ENCODE results near the gene NR3C1. TPM values are rescaled to one million over a fixed set of nuclear protein-coding genes. Genes with fewer than 3 reads are reported as not detected.

NR3C1 gene
- total RNA-seq, 1 donor: 168 TPM

DNA sequence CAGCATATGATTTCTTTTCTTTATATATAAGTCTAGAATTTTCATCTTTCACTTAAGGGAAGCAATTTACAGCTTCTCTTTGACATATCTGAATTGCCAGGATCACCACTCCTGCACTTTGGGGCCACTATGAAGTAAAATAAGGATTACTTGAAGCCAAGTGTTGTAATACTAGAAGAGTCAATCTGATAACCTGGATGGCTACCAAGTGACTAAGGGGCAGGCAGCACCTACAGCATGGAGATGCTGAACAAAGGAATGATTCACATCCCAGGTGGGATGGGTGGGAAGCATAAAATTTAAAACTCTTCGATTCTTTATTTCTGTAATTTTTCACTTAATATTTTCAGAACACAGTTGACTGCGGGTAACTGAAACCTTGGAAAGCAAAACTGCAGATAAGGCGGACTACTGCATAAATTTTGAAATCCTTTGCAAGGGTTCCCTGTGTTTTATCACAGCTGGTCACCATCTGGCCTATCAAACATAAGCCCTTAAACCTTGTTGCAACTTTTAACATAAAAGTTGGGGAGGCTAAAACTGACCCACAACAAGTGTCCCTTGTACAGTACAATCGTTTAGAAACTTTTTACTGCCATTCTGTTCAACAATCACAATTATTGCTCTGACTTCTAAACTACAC is 31.2 kb downstream of the NR3C1 start:
- Histone ChIP-seq H3K4me1 (ENCODE audit: insufficient read depth, low read length) (peaks cover 8% of the 10 kb centered on the region), H3K9me3 (ENCODE audit: low read depth, low read length) (no peaks in the 10 kb centered on the region), H3K4me3 (ENCODE audit: low read length) (no peak overlapping the region), H3K27me3 (ENCODE audit: insufficient read depth, low read length) (no peaks in the 10 kb centered on the region)

GRCh38 chr5:143370440-143370839 is 33.0 kb downstream of the NR3C1 start:
- no peak overlapping the region for H3K4me3 ChIP-seq (ENCODE audit: low read length)
- peaks cover 9% of the 10 kb centered on the region for H3K4me1 ChIP-seq (ENCODE audit: insufficient read depth, low read length)
- H3K9me3 ChIP-seq (ENCODE audit: low read depth, low read length): no peaks in the 10 kb centered on the region
- no peaks in the 10 kb centered on the region for H3K27me3 ChIP-seq (ENCODE audit: insufficient read depth, low read length)

DNA sequence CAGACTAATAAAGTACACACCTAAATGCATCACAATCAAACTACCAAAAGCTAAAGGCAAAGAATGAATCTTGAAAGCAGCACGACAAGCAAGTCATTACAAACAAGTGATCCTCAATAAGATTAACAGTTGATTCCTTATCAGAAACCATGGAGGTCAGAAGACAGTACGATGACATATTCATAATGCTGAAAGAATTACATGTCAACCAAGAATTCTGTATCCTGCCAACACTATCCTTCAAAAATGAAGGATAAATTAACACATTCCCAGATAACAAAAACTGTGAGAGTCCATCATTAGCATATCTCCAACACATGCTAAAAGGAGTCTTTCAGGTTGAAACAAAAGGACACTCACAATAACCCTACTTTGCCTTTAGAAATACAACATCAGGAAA is 39.4 kb downstream of the NR3C1 start:
- no peak overlapping the region for H3K4me3 ChIP-seq (ENCODE audit: low read length)
- peaks cover 4% of the 10 kb centered on the region for H3K9me3 ChIP-seq (ENCODE audit: low read depth, low read length)
- no peaks in the 10 kb centered on the region for H3K27me3 ChIP-seq (ENCODE audit: insufficient read depth, low read length)
- peaks cover 34% of the 10 kb centered on the region for H3K4me1 ChIP-seq (ENCODE audit: insufficient read depth, low read length)

- Histone ChIP-seq H3K9me3 (ENCODE audit: low read depth, low read length) (peaks cover 4% of the 10 kb centered on the region), H3K4me1 (ENCODE audit: insufficient read depth, low read length) (peaks cover 31% of the 10 kb centered on the region), H3K4me3 (ENCODE audit: low read length) (no peak overlapping the region), H3K27me3 (ENCODE audit: insufficient read depth, low read length) (no peaks in the 10 kb centered on the region)
These were observed 40.7 kb downstream of the NR3C1 start for GRCh38 chr5:143362664-143363227.

GRCh38 chr5:143361438-143361837 is 42.0 kb downstream of the NR3C1 start:
- peaks cover 4% of the 10 kb centered on the region for H3K9me3 ChIP-seq (ENCODE audit: low read depth, low read length)
- H3K4me3 ChIP-seq (ENCODE audit: low read length): no peak overlapping the region
- peaks cover 31% of the 10 kb centered on the region for H3K4me1 ChIP-seq (ENCODE audit: insufficient read depth, low read length)
- no peaks in the 10 kb centered on the region for H3K27me3 ChIP-seq (ENCODE audit: insufficient read depth, low read length)

GRCh38 chr5:143360755-143361154 is 42.7 kb downstream of the NR3C1 start:
- peaks cover 4% of the 10 kb centered on the region for H3K9me3 ChIP-seq (ENCODE audit: low read depth, low read length)
- no peaks in the 10 kb centered on the region for H3K27me3 ChIP-seq (ENCODE audit: insufficient read depth, low read length)
- no peak overlapping the region for H3K4me3 ChIP-seq (ENCODE audit: low read length)
- peaks cover 27% of the 10 kb centered on the region for H3K4me1 ChIP-seq (ENCODE audit: insufficient read depth, low read length)

GRCh38 chr5:143359869-143360268 is 43.6 kb downstream of the NR3C1 start:
- Histone ChIP-seq H3K4me1 (ENCODE audit: insufficient read depth, low read length) (peaks cover 29% of the 10 kb centered on the region), H3K4me3 (ENCODE audit: low read length) (no peak overlapping the region), H3K27me3 (ENCODE audit: insufficient read depth, low read length) (no peaks in the 10 kb centered on the region), H3K9me3 (ENCODE audit: low read depth, low read length) (peaks cover 4% of the 10 kb centered on the region)

GRCh38 chr5:143356855-143357583 is 46.5 kb downstream of the NR3C1 start:
- no peaks in the 10 kb centered on the region for H3K9me3 ChIP-seq (ENCODE audit: low read depth, low read length)
- H3K27me3 ChIP-seq (ENCODE audit: insufficient read depth, low read length): no peaks in the 10 kb centered on the region
- no peak overlapping the region for H3K4me3 ChIP-seq (ENCODE audit: low read length)
- H3K4me1 ChIP-seq (ENCODE audit: insufficient read depth, low read length): peaks cover 36% of the 10 kb centered on the region

GRCh38 chr5:143355710-143356109 is 47.8 kb downstream of the NR3C1 start:
- no peaks in the 10 kb centered on the region for H3K9me3 ChIP-seq (ENCODE audit: low read depth, low read length)
- H3K4me3 ChIP-seq (ENCODE audit: low read length): no peak overlapping the region
- H3K4me1 ChIP-seq (ENCODE audit: insufficient read depth, low read length): peaks cover 42% of the 10 kb centered on the region
- no peaks in the 10 kb centered on the region for H3K27me3 ChIP-seq (ENCODE audit: insufficient read depth, low read length)

- peaks cover 51% of the 10 kb centered on the region for H3K4me1 ChIP-seq (ENCODE audit: insufficient read depth, low read length)
- H3K27me3 ChIP-seq (ENCODE audit: insufficient read depth, low read length): no peaks in the 10 kb centered on the region
- no peaks in the 10 kb centered on the region for H3K9me3 ChIP-seq (ENCODE audit: low read depth, low read length)
- no peak overlapping the region for H3K4me3 ChIP-seq (ENCODE audit: low read length)
These were observed 49.5 kb downstream of the NR3C1 start for GRCh38 chr5:143354025-143354424.

DNA sequence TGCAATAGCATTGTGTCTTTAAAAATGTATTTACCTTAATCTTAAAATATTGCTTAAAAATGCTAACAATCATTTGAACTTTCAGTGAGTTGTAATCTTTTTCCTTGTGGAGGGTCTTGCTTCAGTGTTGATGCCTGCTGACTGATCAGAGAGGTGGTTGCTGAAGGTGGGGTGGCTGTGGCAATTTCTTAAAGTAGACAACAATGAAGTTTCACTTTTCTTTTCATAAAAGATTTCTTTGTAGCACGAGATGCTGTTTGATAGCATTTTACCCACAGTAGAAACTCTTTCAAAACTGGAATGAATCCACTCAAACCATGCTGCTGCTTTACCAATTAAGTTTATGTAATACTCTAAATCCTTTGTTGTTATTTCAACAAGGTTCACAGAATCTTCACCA is 50.8 kb downstream of the NR3C1 start:
- no peak overlapping the region for H3K4me3 ChIP-seq (ENCODE audit: low read length)

DNA sequence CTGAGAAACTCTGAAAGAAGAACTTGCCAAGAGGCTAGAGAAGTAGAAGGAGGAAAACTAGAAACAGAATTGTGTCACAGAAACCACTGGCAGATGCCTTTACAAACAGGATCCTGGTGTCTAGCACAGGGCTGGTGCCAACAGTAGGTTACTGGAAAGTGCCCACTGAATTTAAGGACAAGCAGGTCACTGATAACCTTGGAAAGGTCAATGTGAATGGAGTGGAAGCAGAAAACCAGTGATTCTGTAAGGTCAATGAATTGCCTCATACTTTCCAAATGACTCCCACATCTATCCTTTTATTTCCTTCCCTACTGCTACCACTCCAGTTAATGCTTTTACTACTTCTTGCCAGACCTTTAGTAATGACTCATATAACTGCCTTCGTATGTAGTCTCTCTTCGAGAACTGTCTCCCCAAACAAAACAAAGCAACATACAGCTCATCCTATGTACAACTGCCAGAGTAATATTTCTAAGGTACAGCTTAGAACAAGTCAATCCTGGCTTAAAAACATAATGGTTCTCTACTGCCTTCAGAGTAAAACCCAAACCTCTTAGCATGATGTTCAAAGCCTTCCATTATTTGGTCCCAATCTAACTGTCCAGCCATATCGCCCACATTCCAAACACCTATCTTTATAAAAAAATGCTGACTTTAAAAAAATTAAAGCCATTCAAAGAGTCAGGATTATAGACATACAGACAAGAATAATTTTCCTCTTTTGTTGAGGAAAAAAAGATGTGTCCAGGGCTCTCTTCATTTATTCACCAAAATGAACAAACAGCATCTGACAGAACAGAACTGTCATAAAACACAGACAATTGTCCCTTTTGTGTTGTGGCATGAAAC is 52.5 kb downstream of the NR3C1 start:
- H3K27me3 ChIP-seq (ENCODE audit: insufficient read depth, low read length): no peaks in the 10 kb centered on the region
- peaks cover 61% of the 10 kb centered on the region for H3K4me1 ChIP-seq (ENCODE audit: insufficient read depth, low read length)
- H3K9me3 ChIP-seq (ENCODE audit: low read depth, low read length): no peaks in the 10 kb centered on the region
- H3K4me3 ChIP-seq (ENCODE audit: low read length): no peak overlapping the region

More for the DNA sequence above, 50.8 kb downstream of the NR3C1 start:
- Histone ChIP-seq H3K9me3 (ENCODE audit: low read depth, low read length) (no peaks in the 10 kb centered on the region), H3K4me1 (ENCODE audit: insufficient read depth, low read length) (peaks cover 52% of the 10 kb centered on the region), H3K27me3 (ENCODE audit: insufficient read depth, low read length) (no peaks in the 10 kb centered on the region)

GRCh38 chr5:143350341-143350740 is 53.1 kb downstream of the NR3C1 start:
- H3K27me3 ChIP-seq (ENCODE audit: insufficient read depth, low read length): no peaks in the 10 kb centered on the region
- no peak overlapping the region for H3K4me3 ChIP-seq (ENCODE audit: low read length)
- H3K4me1 ChIP-seq (ENCODE audit: insufficient read depth, low read length): peaks cover 60% of the 10 kb centered on the region
- H3K9me3 ChIP-seq (ENCODE audit: low read depth, low read length): no peaks in the 10 kb centered on the region

DNA sequence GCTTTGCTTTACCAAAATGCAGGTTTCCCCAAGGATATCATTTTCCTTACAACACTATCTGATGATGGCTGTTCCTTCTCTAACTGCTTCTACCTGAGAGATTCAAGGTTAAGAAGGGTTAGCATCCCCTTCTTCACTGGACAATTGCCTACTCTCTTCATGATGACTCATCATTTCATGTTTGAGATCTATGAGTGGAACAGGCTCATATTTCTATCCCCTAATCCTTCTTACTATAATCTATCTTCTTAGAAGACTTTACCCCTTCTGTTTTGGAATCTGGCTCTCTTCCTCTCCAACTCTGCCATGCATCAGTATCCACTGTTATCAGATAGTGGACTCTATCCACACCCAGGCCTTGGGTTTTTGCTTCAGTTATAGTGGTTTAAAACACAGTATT is 54.3 kb downstream of the NR3C1 start:
- no peaks in the 10 kb centered on the region for H3K27me3 ChIP-seq (ENCODE audit: insufficient read depth, low read length)
- H3K4me1 ChIP-seq (ENCODE audit: insufficient read depth, low read length): peaks cover 53% of the 10 kb centered on the region
- H3K9me3 ChIP-seq (ENCODE audit: low read depth, low read length): no peaks in the 10 kb centered on the region
- no peak overlapping the region for H3K4me3 ChIP-seq (ENCODE audit: low read length)

Measured in mononuclear cell (primary cell).